Cardiac fibroblast (primary cell): ENCODE data around the gene SPRYD7.
"Not testable (repeated sequence)": the region's sequence is repeated elsewhere in the genome, so short reads cannot be mapped to it uniquely, and the experiment has no call there.

Source experiments
- DNase-seq, 2 donors: peaks; one replicate each; pipeline versions ENCODE4 v3.0.0 to v3.0.0-alpha.2; 2010; ENCODE audit warnings: low read depth in 2 of 2
- H3K4me3 ChIP-seq, 2 donors: replicated peaks in 1 of 2; 1 replicate in 1 of 2; 2 replicates in 1 of 2; pipeline ENCODE4 v1.5.1; 2011; ENCODE audit warnings: low read depth in 2 of 2, low read length in 2 of 2, mild to moderate bottlenecking in 2 of 2, moderate library complexity in 1 of 2
- TF ChIP-seq, protein P1 (sequence below): IDR thresholded peaks from one replicate; pipeline ENCODE4 v1.5.1; 2011; ENCODE audit warnings: low read depth, mild to moderate bottlenecking, low read length, inconsistent platforms

SPRYD7 gene

DNA sequence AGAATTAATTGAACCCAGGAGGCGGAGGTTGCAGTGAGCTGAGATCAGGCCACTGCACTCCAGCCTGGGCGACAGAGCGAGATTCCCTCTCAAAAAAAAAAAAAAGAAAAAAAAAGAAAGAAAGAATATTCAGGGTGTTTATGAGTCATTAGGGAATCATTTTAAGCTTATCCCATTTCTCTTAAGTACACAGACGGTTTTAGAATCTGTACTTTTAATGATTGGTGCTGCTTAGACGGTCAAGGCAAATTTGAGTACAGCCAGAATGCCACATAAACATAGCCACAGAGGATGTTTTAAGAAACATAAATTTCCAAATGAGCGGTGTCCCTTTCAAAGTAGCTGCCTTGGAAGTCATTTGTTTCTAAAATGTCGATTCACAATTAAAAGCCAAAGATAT is 2.6 kb downstream of the SPRYD7 start:
- TF ChIP-seq, protein P1, sequence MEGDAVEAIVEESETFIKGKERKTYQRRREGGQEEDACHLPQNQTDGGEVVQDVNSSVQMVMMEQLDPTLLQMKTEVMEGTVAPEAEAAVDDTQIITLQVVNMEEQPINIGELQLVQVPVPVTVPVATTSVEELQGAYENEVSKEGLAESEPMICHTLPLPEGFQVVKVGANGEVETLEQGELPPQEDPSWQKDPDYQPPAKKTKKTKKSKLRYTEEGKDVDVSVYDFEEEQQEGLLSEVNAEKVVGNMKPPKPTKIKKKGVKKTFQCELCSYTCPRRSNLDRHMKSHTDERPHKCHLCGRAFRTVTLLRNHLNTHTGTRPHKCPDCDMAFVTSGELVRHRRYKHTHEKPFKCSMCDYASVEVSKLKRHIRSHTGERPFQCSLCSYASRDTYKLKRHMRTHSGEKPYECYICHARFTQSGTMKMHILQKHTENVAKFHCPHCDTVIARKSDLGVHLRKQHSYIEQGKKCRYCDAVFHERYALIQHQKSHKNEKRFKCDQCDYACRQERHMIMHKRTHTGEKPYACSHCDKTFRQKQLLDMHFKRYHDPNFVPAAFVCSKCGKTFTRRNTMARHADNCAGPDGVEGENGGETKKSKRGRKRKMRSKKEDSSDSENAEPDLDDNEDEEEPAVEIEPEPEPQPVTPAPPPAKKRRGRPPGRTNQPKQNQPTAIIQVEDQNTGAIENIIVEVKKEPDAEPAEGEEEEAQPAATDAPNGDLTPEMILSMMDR, result no peak

DNA sequence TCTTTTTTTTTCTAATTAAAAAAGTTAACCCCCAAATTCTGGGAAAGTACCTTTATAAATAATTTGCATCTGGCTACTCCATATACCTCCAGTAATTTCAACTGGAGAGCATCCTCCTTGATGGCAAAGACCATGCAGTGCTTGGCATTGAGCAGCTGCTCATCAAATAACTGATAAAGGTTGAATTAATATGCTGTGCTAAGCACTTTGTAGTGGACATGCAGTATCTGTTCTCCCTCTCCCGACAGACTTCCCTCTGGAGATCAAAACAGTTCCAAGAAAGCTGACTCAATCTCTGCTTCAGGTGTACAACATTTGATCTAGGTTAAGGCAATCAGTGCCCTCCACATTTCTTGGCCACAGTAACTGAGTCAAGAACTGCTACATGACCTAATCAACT is 3.3 kb downstream of the SPRYD7 start:
- DNase-seq, result no peak
- TF ChIP-seq, protein P1, result no peak
- no peak overlapping the region for H3K4me3 ChIP-seq

More for the DNA sequence above, 2.6 kb downstream of the SPRYD7 start:
- no peak overlapping the region for H3K4me3 ChIP-seq
- no peak for DNase-seq

DNA sequence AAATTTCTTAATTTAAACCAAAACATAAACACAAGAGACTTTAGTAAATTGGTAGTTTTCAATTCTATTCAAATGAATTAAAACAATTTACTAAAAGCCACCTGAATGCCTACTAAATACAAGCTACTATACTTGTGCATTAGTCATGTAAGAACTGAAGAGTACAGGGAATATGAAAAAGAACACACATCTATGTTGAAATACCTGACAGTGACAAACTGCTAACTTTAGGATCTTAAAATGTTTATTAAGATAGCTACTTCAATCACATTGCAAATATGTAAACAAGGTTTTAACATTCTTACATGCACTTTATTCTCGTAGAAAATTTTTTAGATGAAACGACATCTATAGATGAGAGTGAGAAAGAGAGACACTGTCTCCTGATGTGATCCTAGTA is 4.1 kb downstream of the SPRYD7 start:
- no peak for DNase-seq
- TF ChIP-seq, protein P1, result no peak
- H3K4me3 ChIP-seq, result no peak overlapping the region

DNA sequence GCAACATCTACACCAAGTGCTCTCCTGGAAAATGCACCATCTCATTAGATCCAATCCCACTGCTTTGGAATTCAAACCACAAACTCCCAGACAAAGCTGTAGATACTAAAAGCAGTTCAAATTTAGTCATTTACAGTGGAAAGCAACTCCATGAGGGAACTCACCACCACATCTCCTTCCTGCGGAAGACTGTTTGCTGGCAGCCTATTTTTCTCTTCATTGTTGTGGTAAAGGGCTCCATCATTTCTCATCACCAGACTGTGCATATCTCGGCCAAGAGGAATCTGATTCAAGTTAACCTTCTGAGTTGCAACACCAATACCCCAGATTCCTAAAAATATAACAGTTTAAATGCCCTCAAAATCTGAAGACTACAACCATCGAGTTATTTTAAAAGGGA is 8.4 kb downstream of the SPRYD7 start:
- TF ChIP-seq, protein P1, result no peak
- H3K4me3 ChIP-seq, result no peak overlapping the region
- peak; percentile 71 to 75 for DNase-seq

- no peak for DNase-seq
- TF ChIP-seq, protein P1, result no peak
- no peak overlapping the region for H3K4me3 ChIP-seq
These were observed 10.2 kb downstream of the SPRYD7 start for GRCh38 chr13:49925881-49926418.

- TF ChIP-seq, protein P1, result no peak
- no peak overlapping the region for H3K4me3 ChIP-seq
- no peak for DNase-seq
These were observed 13.8 kb downstream of the SPRYD7 start for GRCh38 chr13:49922301-49922700.

DNA sequence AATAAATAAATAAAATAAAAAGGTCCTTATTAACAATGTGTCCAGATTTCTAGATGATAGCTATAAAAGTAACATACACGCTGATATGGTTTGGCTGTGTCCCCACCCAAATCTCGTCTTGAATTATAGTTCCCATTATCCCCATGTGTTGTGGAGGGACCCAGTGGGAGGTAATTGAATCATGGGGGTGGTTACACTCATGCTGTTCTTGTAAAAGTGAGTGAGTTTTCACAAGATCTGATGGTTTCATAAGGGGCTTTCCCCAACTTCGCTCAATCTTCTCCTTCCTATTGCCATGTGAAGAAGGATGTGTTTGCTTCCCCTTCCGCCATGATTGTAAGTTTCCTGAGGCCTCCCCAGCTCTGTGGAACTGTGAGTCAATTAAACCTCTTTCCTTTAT is 15.2 kb downstream of the SPRYD7 start:
- DNase-seq, H3K4me3 ChIP-seq: not testable (repeated sequence)

DNA sequence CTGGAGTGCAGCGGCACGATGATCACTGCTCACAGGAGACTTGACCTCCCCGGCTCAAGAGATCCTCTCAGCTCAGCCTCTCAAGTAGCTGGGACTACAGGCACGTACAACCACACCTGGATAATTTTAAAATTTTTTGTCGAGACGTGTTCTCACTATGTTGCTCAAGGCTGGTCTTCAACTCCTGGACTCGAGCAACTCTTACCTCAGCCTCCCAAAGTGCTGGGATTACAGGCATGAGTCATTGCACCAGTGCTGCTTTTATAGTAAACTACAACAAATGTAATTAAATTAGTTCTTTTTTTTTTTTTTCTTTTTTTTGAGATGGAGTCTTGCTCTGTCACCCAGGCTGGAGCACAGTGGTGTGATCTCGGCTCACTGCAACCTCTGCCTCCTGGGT is 18.0 kb downstream of the SPRYD7 start:
- not testable (repeated sequence) for DNase-seq, H3K4me3 ChIP-seq
